ENCODE data around the gene PPP1R8.

GRCh38 chr1:27784700-27785099 lies 45.9 kb upstream of the PPP1R8 start:
- TF ChIP-seq POLR2A (IDR thresholded peaks at IDR 0.05; ENCODE audit: low read depth) (no peak), CTCF (IDR thresholded peaks at IDR 0.05) (no peak)
